ENCODE data around the gene INF2.
A peak's percentile ranks its signal among the peaks of the same experiment; 100 is the strongest.
"Not testable (repeated sequence)": the region's sequence is repeated elsewhere in the genome, so short reads cannot be mapped to it uniquely, and the experiment has no call there.

Gene INF2

DNA sequence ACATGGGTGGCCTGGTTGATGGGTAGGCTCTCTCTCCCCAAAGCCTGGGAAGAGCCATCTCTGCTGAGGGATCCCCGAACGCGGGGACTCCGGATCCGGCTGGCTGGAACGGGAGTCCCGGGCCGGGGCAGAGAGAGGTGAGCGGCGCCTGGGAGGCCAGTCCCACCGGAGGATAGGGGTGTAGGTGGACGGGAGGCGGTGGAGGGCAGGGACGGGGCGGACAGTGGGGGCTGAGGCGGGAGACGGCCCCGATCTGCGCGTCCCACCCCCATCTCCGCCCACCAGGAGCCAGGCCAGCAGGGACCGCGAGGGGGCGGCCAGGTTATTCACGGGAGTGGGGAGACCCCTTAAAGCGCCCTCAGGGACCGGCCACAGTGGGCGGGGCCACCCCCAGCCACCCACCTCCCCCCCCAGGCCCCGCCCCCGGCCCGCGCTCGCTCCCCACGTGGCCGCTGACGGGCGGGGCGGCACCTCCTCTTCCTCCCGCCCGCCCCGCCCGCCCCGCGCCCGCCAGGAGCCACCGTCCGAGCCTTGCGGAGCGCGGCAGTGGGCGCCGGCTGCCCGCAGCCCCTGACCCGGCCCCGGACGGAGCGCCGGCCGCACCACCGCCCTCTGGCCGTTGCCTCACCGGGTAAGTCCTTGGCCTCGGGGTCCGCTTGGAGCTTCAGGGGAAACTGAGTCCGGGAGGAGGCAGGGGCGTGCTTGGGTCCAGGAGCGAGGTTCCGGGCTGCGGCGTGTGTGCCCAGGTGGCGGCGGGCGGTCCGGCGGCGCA lies at the start of gene INF2:
Gene INF2 (plus strand): TSS at position 510 of the 772 bp plus-strand sequence. CDS start 11,748 bp downstream, outside the sequence.
- ATAC-seq = peak; percentile 67 to 74

DNA sequence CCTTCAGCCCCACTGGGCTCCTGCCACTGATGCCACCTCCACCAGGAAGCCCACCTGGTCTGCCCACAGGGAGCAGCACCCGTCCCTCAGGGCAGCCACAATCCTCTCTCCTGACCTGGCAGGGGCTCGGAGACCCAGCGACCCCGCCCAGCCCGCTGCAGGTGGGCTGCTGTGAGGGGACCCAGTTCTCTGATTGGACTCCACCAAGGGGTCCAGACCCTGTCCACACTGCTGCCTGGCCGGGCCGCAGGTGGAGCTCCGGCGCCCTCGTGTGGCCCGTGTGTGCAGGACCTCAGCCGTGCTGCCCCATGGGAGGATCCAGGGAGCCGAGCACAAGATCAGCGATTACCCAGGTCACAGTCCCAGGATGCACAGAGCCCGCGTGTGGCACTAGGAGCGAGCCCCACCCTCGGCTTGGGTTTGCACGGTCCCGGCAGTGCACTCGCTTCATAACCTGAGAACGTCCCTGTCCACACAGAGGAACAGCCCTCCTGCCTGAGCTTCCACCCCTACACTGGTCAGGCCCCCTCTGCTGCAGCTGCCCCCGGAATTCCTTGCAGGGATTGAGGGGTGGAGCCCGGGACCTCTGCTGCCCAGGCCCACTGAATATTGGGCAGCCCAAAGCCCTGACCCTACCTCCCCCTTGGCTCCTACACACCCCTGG lies 49.4 kb upstream of the INF2 start:
- ATAC-seq = peak; percentile 65 to 76

DNA sequence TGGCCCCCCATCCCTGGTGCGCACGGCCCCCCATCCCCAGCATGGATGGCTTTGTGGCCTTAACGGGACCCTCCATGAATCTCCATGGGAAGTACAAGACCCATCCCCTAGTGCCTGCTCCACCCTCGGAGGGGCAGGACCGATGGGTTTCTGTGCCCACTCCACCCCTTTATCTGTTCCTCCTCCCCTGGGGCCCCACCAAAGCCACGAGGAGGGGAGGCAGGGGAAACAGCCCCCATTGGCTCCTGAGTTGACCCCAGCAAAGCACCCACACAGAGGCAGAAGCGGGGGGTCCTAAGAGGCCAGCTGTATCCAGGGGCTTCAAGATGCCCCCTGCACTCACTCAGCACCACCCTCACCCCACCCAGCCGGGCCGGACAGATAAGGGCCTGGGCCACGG lies 48.7 kb upstream of the INF2 start:
- ATAC-seq = no peak

DNA sequence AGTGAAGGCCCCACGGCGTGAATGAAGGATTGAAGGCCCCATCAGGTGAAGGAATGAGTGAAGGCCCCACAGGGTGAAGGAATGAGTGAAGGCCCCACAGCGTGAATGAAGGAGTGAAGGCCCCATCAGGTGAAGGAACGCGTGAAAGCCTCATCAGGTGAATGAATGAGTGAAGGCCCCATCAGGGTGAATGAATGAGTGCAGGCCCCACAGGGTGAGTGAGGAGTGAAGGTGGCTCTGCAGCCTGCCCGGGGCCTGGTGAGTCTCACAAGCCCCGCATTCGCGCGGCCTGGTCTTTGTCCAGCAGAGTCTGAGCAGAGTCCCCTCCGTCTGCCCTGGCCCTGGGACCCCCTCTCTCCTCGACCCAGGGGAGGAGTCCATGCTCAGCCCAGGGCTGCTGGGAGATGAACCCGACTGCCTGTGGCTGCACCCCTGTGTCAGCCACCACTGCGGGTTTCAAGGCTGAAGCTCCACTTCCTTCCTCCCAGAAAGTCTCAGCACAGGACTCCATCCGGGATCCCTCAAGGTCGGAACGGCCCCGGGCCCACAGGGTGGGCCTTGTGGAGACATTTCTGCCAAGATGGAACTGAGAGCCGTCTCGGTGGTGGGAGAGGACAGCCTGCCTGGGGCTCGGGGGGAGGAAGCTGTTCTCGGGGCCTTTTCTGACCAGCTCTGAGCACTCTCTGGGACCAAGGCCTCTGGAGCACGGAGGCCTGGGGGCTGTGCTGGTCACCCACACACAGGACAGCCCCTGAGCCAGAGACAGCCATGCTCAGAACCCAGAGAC lies 47.5 kb upstream of the INF2 start:
- ATAC-seq = no peak

DNA sequence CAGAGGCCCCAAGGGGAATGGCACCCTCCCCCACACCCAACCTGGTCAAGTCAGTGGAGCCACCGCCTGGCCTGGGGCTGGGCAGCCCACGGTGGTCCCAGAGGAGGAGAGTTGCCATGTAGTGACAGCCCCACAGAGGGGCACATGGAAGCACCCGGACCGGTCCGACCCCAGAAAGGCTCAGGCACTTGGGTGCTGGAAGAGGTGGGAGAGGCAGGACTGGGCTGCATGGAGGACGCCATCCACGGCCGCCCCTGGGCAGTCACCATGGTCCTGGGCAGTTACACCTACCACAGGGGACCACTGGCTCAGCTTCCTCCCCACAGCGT lies 46.9 kb upstream of the INF2 start:
- ATAC-seq = no peak

DNA sequence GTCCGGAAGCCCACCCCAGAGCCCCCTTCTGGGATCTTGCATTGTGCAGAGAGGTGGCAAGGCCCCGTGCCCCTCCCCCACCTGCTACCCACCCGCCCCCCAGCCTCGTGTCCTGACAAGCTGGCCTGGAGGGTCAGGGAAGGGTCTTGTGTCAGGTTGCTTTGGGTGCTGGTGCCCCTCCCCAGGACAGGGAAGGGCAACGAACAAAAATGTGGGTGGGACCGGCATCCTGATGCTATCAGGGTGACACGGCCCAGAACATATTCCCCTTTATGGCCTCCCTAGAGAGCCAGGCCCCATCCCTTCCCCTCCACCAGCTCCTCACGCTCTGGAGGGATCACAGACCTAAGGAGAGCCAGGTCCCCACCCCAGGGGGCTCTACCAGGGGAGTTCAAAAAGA lies 46.1 kb upstream of the INF2 start:
- no peak for ATAC-seq

DNA sequence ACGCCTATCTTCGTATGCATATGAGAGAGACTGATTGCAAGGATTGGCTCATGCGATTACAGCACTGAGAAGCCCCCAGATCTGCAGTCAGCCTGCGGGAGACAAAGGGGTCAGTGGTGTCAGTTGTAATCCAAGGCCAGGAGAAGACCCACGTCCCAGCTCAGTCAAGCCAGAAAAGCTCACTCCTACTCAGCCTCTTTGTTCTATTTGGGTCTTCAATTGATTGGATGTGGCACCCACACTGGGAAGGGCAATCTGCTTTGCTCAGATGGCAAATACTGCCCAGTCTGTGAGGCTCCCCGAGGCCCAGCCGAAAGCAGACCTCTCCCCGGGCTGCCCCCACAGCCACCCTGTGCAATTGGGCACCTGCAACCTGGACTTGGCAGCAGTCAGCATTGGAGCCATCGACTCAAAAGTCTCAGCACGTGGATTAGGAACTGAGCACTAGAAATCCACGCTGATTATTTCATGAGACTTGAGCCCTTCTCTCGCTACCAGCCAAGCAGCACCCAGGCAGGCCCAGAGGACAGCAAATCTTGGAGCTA lies 45.3 kb upstream of the INF2 start:
- ATAC-seq = no peak

DNA sequence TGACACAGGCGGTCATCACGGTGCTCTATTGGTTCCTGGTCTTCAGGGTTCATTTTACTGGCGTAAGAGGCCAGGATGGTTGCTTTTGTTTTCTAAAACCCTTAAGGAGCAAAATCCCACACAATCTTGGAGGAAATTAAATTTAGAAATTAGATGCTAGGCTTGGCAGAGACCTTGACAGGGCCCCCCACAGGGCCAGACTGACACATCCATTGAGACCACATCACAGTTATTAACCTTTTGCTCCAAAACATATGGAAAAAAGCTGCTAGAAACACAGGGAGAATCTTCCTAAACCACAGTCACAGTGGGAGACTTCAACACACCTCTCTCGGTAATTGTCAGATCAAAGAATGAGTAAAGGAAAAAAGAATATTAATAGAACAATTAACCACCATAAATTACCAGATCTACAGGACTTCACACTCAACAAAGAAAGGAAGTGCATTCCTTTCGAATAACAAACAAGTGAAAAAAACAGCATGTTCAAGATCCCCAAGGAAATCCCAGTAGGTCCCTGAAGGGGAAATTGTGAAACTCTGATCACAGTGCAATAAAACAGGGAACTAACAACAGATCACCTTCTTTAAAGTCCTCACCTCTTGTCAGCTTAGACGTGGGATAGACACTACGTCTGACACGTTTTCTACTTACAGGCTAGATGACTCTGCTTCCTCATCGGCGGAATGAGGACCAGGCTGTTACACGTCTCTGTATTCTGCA lies 44.6 kb upstream of the INF2 start:
- no peak for ATAC-seq

DNA sequence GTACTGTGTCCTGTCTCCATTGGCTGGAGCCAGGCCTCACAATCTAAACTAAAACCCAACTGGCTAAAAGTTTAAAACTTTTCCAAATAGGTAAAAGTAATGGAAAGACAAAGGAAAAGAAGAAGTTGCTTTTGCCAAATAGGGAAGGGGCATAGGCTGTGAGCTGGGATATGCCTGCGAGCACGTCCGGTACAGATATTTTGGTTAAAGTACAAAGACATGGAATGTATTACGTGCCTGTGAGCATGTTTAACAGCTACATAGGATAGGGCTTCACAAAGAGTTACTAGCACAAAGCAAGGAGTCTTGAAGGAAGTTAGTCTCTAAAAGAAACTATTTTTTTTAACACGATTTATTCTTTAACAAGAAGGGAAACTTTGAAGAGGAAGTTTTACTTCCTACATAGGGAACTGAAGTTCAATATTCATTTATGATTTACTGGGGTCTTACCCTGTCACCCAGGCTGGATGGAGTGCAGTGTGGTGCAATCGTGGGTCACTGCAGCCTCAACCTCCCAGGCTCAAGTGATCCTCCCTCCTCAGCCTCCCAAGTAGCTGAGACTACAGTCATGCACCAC lies 41.9 kb upstream of the INF2 start:
- ATAC-seq = no peak

DNA sequence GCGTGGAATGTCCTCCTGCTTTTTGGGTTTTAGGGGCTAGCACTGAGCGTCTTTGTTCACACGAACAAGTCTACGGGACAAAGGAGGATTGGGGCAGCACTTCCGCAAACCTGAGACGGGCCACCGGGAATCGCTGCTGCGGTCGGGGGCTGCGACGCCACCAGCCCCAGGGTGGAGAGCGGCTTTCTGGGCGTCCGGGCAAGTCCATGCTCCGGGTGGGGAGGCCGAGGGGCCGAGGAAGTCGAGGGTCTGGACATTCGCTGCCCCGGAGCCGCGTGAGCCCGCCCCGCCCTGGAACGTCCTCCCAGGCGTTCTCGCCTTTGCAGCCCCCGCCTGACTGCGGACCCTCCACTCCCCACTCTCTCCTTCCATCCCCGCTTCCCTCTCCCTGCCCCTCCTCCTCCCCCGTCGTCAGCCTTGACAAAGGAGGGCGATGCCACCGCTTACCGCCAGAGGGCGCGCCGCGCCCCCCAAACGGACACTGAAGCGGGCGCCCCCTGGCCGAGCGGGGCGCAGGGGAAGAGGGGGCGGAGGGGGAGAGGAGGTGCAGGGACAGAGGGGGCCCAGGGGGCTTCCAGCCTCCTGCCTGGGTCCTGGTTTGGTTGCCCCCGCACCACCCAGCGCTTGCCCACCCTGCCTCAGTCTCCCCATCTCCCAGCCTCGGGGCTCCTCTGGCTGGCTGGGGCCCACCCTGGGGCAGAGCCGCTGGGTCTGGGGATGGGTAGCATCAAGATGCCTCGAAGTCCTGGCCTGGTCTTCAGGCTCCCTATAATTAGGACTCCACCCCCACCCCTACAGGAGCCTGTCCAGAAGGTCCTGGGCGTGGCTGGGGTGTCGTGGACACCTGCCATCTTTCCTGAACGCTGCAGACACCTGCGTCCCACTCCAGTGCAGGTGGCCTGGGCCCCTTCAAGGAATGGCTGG lies 39.1 kb upstream of the INF2 start:
- ATAC-seq = peak; percentile 60 to 74

DNA sequence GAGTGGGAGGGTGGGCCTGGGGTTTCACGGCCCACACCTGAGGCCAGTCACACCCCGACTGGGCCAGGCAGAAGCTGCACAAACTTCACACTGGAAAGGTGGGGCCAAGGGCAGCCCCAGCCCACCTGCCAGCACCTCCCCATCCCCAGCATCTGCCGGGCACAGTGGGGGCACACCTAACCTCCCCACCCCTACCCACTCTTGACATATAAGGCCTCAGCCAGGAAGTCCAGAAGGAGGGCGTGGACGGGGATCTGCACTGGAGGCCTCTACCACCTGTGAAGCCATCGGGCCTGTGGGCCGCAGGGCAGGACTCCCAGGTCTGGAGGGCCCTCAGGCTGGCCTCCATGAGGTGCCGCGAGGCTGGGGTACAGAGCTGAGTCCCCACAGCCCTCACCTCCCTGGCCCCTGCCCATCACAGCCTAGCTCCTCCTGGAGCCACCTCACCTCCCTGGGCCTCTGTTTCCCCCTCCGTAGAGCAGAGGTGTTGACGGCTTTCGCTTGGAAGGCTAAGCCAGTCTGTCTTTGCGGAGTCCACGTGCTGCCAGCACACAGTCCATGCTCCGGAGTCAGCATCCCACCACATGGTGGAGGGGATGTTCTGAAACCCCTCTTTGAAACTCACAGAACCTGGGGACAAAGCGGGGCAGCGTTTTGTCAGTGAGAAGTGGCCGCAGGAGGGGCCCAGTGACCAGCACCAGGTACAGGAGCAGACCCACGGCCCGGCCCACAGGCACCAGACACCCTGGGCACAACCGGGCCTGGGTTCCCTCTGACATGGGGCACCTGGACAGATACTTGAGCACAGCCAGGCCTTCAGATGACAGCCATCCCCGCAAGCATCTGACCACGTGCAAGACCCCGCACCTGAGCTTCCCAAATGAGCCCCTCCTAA lies 38.2 kb upstream of the INF2 start:
- ATAC-seq = no peak

DNA sequence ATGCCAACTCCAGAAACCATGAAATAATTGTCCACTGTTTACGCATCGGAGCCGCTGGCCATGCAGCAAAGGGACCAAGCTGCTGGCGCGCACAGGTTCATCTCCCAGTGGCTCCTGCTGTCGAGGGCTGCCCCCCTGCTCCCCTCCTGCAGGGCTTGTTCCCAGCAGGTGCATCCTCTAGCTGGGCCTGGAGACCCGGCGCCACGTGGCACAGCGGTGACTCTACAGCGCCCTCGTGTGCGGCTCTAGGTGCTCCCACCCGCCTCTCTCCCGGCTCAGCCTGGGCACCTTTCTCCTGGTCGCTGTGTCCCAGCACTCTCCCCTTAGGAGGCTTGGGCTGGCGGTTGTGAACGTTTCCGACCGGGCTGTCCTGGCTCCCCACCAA lies 37.5 kb upstream of the INF2 start:
- no peak for ATAC-seq

DNA sequence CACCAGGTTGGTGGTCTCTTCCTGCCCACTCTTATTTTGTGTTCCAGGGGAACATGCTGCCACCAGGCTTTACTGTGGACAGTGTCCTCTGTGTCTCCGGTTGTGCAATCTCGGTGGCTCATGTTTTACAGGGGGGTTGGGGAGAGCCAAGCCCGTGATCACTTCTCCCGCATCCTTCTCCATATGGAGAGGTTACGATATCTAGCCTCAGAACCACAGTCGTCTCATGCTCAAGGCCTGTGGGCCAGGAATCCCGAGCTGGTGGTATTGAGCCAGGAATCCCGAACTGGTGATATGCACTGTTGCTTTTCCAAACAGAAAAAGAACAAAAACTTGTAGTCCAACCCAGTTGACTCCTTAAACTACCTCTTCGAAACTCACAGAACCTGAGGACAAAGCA lies 37.0 kb upstream of the INF2 start:
- no peak for ATAC-seq

DNA sequence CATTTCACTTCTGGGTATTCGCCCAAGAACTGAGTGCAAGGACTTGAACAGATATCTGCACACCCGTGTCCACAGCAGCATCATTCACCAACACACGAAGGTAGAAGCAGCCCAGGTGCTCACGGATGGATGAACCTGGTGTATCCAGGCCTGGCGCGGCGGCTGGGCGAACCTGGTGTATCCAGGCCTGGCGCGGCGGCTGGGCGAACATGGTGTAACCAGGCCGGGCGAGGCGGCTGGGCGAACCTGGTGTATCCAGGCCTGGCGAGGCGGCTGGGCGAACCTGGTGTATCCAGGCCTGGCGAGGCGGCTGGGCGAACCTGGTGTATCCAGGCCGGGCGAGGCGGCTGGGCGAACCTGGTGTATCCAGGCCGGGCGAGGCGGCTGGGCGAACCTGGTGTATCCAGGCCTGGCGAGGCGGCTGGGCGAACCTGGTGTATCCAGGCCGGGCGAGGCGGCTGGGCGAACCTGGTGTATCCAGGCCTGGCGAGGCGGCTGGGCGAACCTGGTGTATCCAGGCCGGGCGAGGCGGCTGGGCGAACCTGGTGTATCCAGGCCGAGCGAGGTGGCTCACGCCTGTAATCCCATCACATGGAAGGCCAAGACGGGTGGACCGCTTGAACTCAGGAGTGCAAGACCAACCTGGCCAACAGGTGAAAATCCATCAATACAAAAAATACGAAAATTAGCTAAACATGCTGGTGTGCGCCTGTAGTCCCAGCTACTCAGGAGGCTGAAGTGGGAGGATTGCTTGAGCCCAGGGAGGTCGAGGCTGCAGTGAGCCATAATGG lies 36.1 kb upstream of the INF2 start:
- not testable (repeated sequence) for ATAC-seq

DNA sequence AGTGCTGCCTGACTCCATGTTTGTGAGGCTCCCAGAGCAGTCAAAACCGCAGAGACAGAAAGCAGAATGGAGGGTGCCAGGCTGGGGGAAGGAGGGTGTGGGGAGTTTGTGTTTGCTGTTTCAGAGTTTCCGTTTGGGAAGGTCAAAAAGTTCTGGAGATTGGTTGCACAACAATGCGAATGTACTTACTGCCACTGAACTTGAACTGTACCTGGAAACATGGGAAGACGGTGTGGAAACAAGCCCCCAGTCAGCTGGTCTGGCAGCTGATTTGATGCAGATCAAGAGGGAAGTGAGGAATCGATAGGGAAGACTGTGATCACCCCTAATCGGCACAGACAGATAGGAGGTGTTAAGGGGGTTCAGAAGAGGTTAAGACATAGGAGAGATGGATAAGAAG lies 35.3 kb upstream of the INF2 start:
- ATAC-seq = no peak

DNA sequence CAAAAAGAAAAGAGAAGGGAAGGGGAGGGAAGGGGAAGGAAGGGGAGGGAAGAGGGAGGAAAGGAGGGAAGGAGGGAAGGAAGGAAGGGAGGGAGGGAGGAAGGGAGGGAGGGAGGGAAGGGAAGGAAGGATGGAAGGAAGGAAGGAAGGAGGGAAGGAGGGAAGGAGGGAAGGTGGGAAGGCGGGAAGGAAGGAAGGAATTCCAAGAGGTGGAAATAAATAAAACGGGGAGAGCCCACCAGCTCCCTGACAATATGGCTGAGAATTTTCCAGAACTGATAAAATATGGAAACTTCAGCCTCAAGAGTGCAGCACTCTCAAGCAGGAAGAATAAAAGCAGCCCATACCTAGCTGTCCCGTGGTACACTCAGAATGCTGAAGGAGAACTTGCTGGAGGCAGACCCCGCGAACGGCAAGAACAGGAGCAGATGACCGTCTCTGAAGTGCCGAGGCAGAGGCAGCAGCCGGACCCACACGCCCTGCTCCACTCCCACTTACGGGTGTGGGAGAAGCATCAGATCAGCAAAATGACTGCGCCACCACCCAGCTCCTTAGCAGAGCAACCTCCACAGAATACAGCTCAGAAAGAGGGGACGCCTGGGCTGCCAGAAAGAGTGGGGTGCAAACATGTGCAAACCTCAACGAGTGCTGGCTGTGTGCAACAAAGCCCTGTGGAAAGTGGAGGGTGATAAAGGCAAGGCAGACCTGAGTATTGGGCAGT lies 34.1 kb upstream of the INF2 start:
- no peak for ATAC-seq

DNA sequence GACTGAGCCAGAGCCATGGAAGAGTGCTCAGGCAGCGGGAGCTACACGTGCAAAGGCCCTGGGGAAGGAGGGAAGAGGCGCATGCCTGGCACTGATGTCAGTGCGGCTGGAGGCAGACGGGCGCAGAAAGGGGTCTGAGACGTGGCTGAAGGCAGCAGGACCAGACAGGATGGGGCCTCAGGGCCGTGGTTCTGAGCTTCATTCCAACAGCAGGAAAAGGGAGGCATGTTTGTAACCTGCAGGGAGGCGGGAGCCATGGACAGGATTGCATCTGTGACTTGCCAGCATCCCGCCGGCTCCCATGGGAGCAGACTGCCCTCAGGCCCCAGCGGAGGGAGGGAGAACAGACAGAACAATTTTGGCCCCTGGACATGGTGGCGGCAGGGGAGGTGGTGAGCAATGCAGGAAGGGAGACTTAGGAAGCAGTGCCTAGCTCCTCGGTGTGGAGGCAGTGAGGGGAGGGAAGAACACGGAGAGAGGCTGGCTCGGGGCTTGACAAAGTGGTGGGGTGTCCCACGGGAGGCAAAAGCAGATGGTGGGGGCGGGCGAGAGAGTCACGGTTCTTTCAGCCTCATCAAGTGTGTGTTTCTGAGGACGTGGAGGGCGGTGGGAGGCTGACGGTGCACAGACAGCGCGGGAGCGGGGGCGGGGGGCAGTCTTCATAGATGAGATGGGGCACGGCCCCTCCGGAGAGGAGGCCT lies 33.3 kb upstream of the INF2 start:
- no peak for ATAC-seq

DNA sequence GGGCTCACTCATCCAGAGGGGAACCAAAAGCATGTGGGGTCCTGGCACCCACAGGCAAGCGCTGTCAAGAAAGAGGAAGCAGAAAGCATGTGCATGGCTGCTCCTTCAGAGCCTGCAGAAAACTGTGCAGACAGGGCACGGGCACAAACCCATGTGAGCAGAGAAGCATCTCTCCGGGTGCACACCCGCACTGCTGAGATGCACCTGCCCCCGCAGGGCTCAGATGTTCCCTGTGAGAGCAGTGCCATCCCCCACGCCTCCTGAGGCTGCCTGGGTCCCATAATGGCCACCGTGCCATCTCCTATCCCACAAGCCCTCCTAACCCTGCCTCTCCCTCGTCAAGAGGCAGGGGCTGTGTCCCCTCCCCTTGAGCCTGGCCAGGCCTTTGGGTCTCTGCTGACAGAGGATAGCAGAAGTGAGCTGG lies 32.3 kb upstream of the INF2 start:
- peak in 1 of 2 donors; percentile 13 for ATAC-seq

Measured in activated CD4-positive, CD25-positive, alpha-beta regulatory T cell treated with anti-CD3 and anti-CD28 coated beads, Interleukin-2, amount 50 U/mL, for 24 hours (primary cell).